RWPE1 (cell line): ENCODE results near the gene ACSL5.

ENCODE experiments used
- CTCF ChIA-PET: fragments of 350-600 bp; sonication (Branson Sonifier 250); formaldehyde crosslinking; extraction: SDS; loops from one replicate; lab custom pipeline; 2021; lab: Yijun Ruan, JAX
- POLR2A ChIA-PET: fragments of 400-600 bp; formaldehyde crosslinking; extraction: SDS; loops from one replicate; lab custom pipeline; 2020; ENCODE audit warnings: antibody characterized with exemption; ENCODE audit not compliant: low non-redundant PET; lab: Yijun Ruan, JAX
- DNase-seq: peaks from one replicate; pipeline ENCODE4 v3.0.0; 2012; ENCODE audit warnings: low spot score
- H3K27ac ChIP-seq: fragments of 450-650 bp; 2 replicates; pipeline ENCODE4 v1.5.1; 2017
- TF ChIP-seq, protein P1 (sequence below): fragments of 450-650 bp; conservative IDR thresholded peaks from 2 replicates; pipeline ENCODE4 v1.5.1; 2017; ENCODE audit warnings: low read depth, mild to moderate bottlenecking

ACSL5 gene

GRCh38 chr10:112343056-112343806 lies 30.7 kb upstream of the ACSL5 start:
- TF ChIP-seq, protein P1, sequence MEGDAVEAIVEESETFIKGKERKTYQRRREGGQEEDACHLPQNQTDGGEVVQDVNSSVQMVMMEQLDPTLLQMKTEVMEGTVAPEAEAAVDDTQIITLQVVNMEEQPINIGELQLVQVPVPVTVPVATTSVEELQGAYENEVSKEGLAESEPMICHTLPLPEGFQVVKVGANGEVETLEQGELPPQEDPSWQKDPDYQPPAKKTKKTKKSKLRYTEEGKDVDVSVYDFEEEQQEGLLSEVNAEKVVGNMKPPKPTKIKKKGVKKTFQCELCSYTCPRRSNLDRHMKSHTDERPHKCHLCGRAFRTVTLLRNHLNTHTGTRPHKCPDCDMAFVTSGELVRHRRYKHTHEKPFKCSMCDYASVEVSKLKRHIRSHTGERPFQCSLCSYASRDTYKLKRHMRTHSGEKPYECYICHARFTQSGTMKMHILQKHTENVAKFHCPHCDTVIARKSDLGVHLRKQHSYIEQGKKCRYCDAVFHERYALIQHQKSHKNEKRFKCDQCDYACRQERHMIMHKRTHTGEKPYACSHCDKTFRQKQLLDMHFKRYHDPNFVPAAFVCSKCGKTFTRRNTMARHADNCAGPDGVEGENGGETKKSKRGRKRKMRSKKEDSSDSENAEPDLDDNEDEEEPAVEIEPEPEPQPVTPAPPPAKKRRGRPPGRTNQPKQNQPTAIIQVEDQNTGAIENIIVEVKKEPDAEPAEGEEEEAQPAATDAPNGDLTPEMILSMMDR = no peak
- POLR2A ChIA-PET = no interaction called here
- no peak for DNase-seq
- CTCF ChIA-PET = interaction anchor here (0.6 kb wide), 2 partner anchors 120 to 1461 kb away, joined by 4 read pairs; no protein-coding TSS in a partner anchor
- no peak overlapping the region for H3K27ac ChIP-seq

- CTCF ChIA-PET = no interaction called here
Measured at GRCh38 chr10:112344261-112344660, 29.7 kb upstream of the ACSL5 start.

GRCh38 chr10:112345202-112345601 lies 28.7 kb upstream of the ACSL5 start:
- CTCF ChIA-PET = no interaction called here
- TF ChIP-seq, protein P1 = no peak
- no peak for DNase-seq
- POLR2A ChIA-PET = no interaction called here
- H3K27ac ChIP-seq = no peak overlapping the region

More at GRCh38 chr10:112344261-112344660, 29.7 kb upstream of the ACSL5 start:
- TF ChIP-seq, protein P1 = no peak
- POLR2A ChIA-PET = no interaction called here
- H3K27ac ChIP-seq = no peak overlapping the region
- DNase-seq = no peak

GRCh38 chr10:112345743-112346142 lies 28.2 kb upstream of the ACSL5 start:
- POLR2A ChIA-PET = no interaction called here
- CTCF ChIA-PET = no interaction called here
- no peak overlapping the region for H3K27ac ChIP-seq
- no peak for DNase-seq
- TF ChIP-seq, protein P1 = no peak

- ChIA-PET CTCF (interaction anchor here (0.6 kb wide), 1 partner anchor 9 kb away, joined by 3 read pairs; no protein-coding TSS in a partner anchor), POLR2A (no interaction called here)
- no peak overlapping the region for H3K27ac ChIP-seq
- TF ChIP-seq, protein P1 = no peak
- DNase-seq = no peak
Measured at GRCh38 chr10:112346774-112347173, 27.1 kb upstream of the ACSL5 start.

GRCh38 chr10:112347709-112348671 lies 25.9 kb upstream of the ACSL5 start:
- DNase-seq = no peak
- no peak overlapping the region for H3K27ac ChIP-seq
- ChIA-PET CTCF (interaction anchor here (0.6 kb wide), 2 partner anchors 99 to 1619 kb away, joined by 3 to 4 read pairs; partner anchors contain the start of genes VTI1A and ZDHHC6), POLR2A (no interaction called here)
- TF ChIP-seq, protein P1 = no peak
